Measurements from ENCODE around the gene ADAM33. TPM values are rescaled to one million over a fixed set of nuclear protein-coding genes. Genes with fewer than 3 reads are reported as not detected.

The ADAM33 gene
- total and polyA plus RNA-seq, 2 of the 8 experiments (the other 6 are each of a cell fraction or from before 2014, with no cell fraction given), result 4.2 to 6.0 TPM

GRCh38 chr20:3661060-3661813 lies 20.6 kb downstream of the ADAM33 start:
- Histone ChIP-seq H3K9ac (replicated peaks in 1 of 4; ENCODE audit: extremely low read depth in 1 of 4, low read depth in 3 of 4, low read length in 3 of 4) (no peak overlapping the region), H3K27me3 (replicated peaks in 1 of 4; ENCODE audit: control insufficient read depth in 3 of 4, extremely low read depth in 1 of 4, insufficient read depth in 3 of 4, low read length in 3 of 4) (peaks cover 0 to 2% (median 0%) of the 10 kb centered on the region in 4 experiments; a peak in 1 of 7 replicates), H2BK20ac (ENCODE audit: low read length) (no peak overlapping the region), H3K27ac (ENCODE audit: low read depth, low read length) (no peak overlapping the region), H3K14ac (ENCODE audit: insufficient read length) (no peak overlapping the region), H3K4me3 (ENCODE audit: extremely low read depth in 1 of 4, insufficient read depth in 2 of 4, low read depth in 3 of 4, low read length in 4 of 4) (no peak overlapping the region), H3K79me2 (ENCODE audit: control insufficient read depth in 1 of 2, insufficient read depth in 2 of 2, low read length in 2 of 2) (no peaks in the 10 kb centered on the region), H3K23me2 (ENCODE audit: low read depth, low read length) (peaks cover 2% of the 10 kb centered on the region; the same call in 1 of the 2 replicates), H3K23ac (ENCODE audit: insufficient read length) (no peak overlapping the region), H4K20me1 (replicated peaks in 1 of 2; ENCODE audit: control insufficient read depth in 1 of 2, insufficient read depth in 2 of 2, low read length in 2 of 2) (peaks cover 0 to 2% of the 10 kb centered on the region in 2 experiments), H4K5ac (ENCODE audit: insufficient read length, low read depth, low read length) (no peak overlapping the region), H4K8ac (ENCODE audit: extremely low read depth, insufficient read depth, low read length) (0 out of 2 replicates have a peak overlapping the region, but pooled peaks have one; percentile 19), H3K79me1 (ENCODE audit: low read depth, low read length) (no peaks in the 10 kb centered on the region), H3K4me1 (replicated peaks in 1 of 4; ENCODE audit: control insufficient read depth in 3 of 4, insufficient read depth in 4 of 4, low read length in 3 of 4) (peaks cover 0 to 4% (median 0%) of the 10 kb centered on the region in 4 experiments; a peak in 3 of 7 replicates), H3K56ac (replicated peaks; ENCODE audit: insufficient read length, low read depth, low read length) (no peak overlapping the region), H3K36me3 (ENCODE audit: control insufficient read depth in 2 of 4, insufficient read depth in 4 of 4, low read length in 3 of 4) (peaks cover 0 to 5% (median 0%) of the 10 kb centered on the region in 4 experiments; a peak in 1 of 8 replicates), H2BK12ac (ENCODE audit: low read depth, low read length) (no peak overlapping the region), H2AFZ (ENCODE audit: low read length) (no peak overlapping the region), H3K4ac (replicated peaks; ENCODE audit: insufficient read length, low read depth, low read length) (no peak overlapping the region), H2BK15ac (ENCODE audit: low read length) (no peak overlapping the region), H2BK120ac (replicated peaks; ENCODE audit: low read depth, low read length) (no peak overlapping the region), H2AK5ac (ENCODE audit: low read depth, low read length) (no peak overlapping the region), H3K9me3 (ENCODE audit: insufficient read depth in 2 of 2, low read depth in 1 of 2, low read length in 1 of 2) (peaks cover 0 to 17% of the 10 kb centered on the region in 2 experiments; a peak in 2 of 4 replicates), H3K18ac (ENCODE audit: extremely low read depth, low read length) (no peak overlapping the region), H3K4me2 (ENCODE audit: insufficient read depth in 1 of 2, low read depth in 2 of 2, low read length in 2 of 2) (no peak overlapping the region; a peak in 1 of 4 replicates), H4K91ac (replicated peaks; ENCODE audit: insufficient read length, low read length) (no peak overlapping the region), H2BK5ac (ENCODE audit: low read depth, low read length) (no peak overlapping the region)
- 93% methylated on average over 41 of the region's 60 CpGs; no CpG with 5 or more reads in 1 of the 2 experiments for WGBS, 2 experiments (ENCODE audit: extremely low coverage in 1 of 2, insufficient coverage in 1 of 2, insufficient read length in 1 of 2, insufficient replicate concordance in 2 of 2, low coverage in 1 of 2, low lambda C conversion rate in 2 of 2, missing lambda C conversion rate in 1 of 2)
- ChIA-PET POLR2A (ENCODE audit: partially characterized antibody) (no interaction called here), CTCF (ENCODE audit: partially characterized antibody) (interaction anchor here (1.0 to 5.3 kb wide), 6 partner anchors 10 to 99 kb away, joined by 3 to 28 read pairs (median 4); no protein-coding TSS in a partner anchor)
- FAIRE-seq (no peak), DNase-seq (ENCODE audit: low read depth in 1 of 2, low spot score in 2 of 2) (no peak)
- TF ChIP-seq GTF2F1 (IDR thresholded peaks at IDR 0.05; ENCODE audit: borderline replicate concordance, low read depth, low read length), result no peak
- TF ChIP-seq SAP30 (IDR thresholded peaks at IDR 0.05; ENCODE audit: insufficient read depth, insufficient replicate concordance, low read length), result no peak
- no peak for TF ChIP-seq BRCA1 (IDR thresholded peaks at IDR 0.05; ENCODE audit: low read depth, low read length)
- TF ChIP-seq TBP (IDR thresholded peaks at IDR 0.05; ENCODE audit: low read depth, low read length), result no peak
- TF ChIP-seq ATF2 (IDR thresholded peaks at IDR 0.05; ENCODE audit: low read length), result no peak
- TF ChIP-seq EP300 (IDR thresholded peaks at IDR 0.05; ENCODE audit: borderline replicate concordance in 1 of 2, low read depth in 2 of 2, low read length in 2 of 2), result no peak
- TF ChIP-seq EZH2 (IDR thresholded peaks at IDR 0.05; ENCODE audit: low read depth, low read length, severe bottlenecking), result no peak
- no peak for TF ChIP-seq USF2 (IDR thresholded peaks at IDR 0.05; ENCODE audit: low read length)

Measured in H1 (cell line).